Brain pericyte (primary cell): ENCODE data around the gene ZCCHC7.
"Not testable (repeated sequence)": the region's sequence is repeated elsewhere in the genome, so short reads cannot be mapped to it uniquely, and the experiment has no call there.

Source experiments
- DNase-seq: peaks from one replicate; pipeline ENCODE4 v3.0.0-alpha.2; 2012; ENCODE audit warnings: low read depth, low spot score

Gene ZCCHC7

DNA sequence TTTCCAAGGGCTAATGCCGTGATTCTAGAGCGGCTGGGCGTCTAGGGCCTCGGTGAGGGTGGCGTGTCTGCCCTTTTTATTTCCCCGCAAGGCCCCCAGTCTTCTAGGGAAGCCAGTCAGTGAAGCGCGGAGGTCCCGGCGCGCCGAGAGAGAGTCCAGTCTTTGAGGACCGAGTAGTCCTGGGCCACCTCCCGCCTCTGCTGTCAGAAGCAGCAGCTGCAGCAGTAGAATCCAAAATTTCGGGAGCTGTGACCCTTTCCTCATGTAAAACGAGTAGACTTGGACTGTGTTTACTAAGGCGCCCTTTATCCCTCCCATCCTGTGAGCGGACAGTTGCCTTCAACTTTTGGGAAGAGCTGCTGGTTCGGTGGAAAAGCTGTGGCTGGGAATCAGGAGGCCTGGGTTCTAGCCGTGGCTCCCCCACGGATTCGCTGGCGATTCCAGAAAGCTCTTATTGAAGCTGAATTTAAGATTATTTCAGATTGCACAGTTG is 515 bp downstream of the ZCCHC7 start:
- not testable (repeated sequence) for DNase-seq

DNA sequence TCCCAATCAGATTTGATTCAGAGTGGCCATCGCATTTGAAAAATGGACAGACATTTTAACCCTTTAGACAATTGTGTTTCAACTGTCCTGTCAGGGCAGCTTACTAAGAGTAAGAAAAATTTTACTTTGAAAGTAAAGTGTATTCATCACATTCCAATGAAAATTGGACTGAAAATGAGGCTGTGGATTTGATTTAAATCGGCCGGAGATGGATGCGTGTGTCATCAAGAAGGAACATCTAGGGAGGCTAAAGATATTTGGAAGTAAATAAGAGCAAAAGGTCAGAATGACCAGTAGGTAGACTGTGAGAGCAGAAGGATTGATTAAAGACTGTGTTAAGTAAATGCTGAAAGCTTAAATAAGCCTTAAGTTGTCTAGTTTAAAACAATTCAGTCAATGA is 1.5 kb downstream of the ZCCHC7 start:
- DNase-seq, result no peak

DNA sequence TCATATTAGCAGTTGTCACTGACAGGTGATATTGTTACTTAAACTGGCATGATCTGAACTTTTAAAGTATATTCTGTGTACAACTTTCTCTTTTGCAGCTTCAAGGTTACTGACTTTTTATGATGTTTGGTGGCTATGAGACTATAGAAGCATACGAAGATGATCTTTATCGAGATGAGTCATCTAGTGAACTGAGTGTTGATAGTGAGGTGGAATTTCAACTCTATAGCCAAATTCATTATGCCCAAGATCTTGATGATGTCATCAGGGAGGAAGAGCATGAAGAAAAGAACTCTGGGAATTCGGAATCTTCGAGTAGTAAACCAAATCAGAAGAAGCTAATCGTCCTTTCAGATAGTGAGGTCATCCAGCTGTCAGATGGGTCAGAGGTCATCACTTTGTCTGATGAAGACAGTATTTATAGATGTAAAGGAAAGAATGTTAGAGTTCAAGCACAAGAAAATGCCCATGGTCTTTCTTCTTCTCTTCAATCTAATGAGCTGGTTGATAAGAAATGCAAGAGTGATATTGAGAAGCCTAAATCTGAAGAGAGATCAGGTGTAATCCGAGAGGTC is 5.9 kb downstream of the ZCCHC7 start:
- DNase-seq, result no peak

DNA sequence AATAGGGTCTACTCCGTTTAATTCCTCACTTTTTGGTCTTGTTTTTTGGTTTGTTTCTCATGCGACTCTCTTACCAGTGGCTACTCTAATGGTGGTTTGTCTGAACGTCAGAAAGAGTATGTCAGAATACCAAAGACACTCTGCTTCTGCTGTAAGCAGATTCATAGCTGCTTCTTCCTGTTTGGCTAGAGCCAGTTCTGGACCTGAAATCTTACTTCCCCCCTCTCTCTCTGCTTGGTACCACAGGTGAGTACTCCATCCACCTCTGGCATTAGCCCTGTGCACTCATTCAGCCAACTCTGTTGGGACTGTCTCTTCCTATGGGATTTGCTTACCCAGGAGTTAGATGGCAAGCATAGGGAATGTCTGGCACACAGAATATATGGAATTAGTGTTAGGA is 6.6 kb downstream of the ZCCHC7 start:
- no peak for DNase-seq

DNA sequence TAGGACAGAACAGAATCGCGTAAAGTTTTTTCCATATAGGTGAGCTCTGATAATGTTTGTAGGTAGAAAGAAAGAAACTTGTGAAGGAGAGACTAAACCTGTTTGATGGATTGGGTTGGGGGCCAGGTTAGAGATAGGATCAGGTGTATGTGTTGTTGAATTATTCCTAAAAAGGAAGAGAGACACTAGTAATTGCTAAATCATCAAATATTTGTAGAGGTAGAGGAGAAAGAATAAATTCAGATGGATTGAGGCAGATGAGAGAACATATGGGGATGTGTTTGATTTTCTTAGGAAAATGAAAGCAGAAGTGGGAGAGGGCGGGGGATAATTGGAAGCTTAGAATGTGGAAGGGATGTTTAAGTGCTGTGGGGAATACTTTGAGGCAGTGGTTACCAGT is 7.7 kb downstream of the ZCCHC7 start:
- DNase-seq, result no peak

DNA sequence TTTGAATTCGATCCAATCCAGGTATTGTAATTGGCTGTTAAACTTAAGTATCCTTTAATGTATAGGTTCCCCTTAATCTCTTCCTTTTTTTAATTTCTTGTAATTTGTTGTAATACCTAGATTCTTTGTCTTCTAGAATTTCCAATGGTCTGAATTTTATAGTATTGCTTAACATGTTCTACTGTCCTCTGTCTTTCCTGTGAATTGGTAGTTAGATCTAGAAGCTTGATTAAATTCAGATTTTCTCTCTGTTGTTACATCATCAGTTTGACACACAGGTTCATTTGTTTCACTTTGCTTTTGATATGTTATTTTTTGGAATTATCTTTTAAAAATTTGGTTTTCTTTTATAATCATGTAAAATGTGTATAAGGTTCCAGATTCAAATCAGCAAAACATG is 13.8 kb downstream of the ZCCHC7 start:
- DNase-seq, result no peak

DNA sequence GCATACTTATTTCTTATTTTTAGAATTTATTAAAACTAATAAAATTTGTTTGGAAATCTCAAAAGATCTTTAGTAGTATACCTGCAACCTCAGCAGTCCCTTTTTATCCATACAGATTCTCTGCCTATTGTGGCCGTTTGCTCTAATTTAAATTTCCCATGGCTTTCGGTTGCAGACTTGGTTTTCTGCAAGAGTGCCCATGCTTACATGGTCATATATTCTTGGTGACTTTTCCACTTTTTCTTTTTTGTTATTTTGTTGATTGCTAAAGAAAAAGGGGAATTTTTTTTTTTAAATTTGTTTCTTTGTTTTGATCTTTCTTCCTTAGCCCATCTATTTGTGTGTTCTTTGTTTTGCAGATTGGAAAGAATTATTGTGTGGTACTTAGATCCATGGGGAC is 20.6 kb downstream of the ZCCHC7 start:
- DNase-seq, result no peak

DNA sequence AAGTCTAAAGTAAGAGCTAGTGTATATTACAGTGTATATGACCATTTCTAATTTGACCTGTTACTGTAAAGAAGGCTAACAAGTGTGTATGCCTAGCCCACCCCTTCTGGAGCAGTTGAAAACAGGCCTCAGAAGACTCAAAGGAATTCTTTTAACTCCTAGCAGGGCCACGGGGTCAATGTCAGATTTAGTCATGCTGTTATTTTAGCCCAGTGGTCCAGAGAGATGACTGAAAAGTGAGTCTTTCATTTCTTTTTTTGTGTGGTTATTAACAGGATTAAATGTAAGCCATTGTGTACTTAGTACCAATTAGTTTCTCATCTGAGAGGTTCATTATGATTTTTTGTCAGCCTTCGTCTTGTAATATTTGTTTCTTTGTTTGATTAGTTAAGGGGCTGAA is 24.4 kb downstream of the ZCCHC7 start:
- no peak for DNase-seq

DNA sequence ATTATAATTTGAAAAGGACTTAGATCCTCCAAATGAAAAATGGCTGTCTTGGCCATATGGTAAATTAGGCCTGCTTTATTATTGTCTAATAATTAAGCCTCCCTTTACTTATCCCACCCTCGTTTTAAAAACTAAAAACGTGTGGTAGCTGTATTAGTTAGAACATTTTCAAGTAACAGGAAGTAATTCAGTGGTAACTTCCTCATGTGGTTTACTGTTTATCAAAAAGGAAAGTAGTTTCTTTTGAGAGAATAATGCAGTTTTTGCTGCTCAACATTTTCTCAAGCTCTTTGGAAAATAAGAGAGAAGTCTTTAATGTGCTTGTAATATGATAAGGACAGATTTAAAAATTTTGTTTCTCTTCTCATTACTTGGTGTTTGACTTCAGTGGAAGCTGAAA is 26.0 kb downstream of the ZCCHC7 start:
- DNase-seq, result no peak

DNA sequence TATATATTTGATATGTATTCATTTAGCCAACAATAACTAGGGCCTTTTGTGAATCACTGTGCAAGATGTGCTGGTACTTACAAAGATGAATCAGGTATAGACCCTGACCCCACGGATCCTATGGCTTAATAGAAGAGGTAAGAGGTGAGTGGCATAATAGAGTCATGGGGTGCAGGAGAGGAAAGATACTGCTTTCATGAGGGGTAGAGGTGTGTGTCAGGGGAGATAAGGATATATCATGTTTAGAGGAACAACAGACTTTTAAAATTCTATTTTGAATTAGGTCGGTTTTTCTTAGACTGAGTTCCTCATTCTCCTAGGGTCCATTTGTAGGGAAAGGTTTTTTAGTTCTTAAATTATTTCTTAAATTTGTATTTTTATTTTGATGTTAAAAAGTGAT is 27.8 kb downstream of the ZCCHC7 start:
- no peak for DNase-seq

DNA sequence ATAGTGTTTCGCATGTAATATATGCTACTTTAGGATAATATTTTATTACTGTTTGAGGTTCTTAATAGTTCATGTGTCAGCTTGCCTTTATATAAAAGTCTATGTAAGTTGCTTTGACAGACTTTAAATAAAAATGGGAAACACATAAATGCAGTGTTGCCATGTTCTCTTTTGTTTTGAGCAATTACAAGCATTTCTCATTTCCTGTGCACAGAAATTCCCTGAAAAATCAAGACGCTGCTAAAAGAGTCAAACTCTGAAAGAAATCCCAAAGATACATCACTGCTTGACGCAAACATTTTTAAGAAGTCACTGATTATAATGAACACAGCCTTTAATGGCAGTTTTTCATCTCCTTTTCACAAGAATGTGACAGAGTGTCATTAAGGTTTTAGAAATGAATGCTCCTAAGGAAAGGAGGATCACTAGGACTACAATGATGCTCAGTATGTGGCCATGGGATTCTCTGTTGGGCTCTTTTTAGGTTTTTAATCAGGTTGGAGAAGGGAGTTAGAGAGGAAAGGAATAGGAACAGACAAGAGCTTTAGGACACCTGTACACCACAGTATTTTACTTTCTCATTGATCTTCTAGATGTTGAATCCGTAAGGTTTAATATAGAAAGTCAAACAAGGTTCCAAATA is 29.4 kb downstream of the ZCCHC7 start:
- no peak for DNase-seq

DNA sequence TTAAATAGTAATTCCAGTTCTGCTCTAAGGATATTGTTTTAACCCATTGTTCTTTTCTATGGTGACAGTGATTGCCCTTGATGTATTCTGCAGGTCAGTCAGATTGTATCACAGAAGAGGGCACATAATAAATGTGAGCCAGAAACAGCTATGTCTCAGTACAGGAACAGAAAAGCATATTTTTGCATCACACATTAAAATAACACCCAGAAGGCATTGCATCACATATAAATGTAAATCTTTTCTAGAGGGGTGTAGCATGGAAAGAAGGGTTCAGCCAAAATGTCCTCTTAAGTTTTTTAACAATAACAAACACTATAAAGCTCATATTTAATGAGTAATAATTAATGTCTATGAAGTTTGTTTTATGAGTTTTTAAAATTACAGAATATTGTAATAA is 30.0 kb downstream of the ZCCHC7 start:
- DNase-seq, result no peak

DNA sequence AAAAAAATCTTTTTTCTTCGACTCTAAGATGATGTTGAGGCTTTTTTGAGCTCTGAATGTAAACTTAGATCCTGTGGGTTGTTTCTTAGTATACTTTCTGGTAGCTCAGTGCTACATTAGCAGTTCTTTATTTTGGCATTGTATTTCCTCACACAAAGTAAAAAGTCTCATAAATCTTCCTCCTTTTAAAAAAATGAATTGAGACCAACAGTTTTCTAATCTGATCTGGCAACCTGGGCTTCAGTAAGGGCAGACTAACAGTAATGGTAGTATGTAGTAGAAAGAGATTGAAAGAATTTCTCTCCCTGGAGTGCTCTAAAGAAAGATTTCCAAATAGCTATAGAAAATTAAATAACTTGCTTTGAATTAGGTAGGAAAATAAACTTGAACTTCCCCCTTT is 31.4 kb downstream of the ZCCHC7 start:
- no peak for DNase-seq

DNA sequence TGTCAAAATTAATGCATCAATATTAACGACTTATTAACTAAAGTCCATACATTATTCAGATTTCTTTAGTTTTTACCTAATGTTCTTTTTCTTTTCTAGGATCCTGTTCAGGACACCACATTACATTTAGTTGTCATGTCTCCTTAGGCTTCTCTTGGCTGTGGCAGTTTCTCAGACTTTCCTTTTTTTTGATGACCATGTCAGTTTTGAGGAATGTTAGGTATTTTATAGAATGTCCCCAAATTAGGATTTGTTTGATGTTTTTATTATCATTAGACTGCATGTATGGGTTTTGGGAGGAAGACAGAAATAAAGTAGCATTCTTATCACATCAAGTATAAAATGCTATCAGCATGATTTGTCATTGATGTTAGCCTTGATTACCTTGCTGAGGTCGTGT is 32.0 kb downstream of the ZCCHC7 start:
- DNase-seq, result no peak

DNA sequence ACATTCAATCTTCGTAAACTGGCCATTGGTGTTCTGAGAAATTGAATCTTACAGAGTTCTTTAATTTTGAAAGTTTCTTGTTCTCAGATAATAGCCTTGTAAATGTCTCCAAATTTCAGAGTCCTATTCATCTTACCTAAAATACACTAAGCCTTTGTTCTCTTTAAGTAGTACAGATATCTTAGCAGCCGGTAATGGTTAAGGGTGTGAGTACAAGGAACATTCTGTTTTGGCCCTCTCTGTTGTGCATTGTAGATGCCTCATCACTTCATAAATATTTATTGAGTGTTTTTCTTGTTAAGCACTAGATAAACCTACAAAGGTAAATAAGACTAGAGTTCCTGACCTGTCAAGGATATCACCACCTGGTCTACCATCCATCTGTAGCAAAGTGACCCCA is 35.2 kb downstream of the ZCCHC7 start:
- no peak for DNase-seq

DNA sequence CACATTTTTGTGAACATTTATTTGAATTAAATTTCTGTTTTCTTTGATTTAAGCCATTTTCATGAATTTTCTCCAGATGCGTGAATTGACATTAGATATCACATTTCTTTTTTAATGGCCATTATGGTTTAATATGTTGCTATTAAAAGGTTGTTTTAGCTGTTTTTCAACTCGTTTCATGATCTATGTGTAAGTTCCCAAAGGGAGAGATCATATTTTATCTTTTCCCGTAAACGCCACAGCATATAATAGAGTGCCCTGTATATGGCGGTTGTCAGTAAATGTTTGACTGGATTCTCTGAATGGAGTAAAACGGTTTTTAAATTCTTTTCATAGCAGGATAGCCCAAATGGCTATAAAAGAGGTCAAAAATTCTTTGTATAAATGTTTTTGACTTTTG is 35.8 kb downstream of the ZCCHC7 start:
- DNase-seq, result no peak

DNA sequence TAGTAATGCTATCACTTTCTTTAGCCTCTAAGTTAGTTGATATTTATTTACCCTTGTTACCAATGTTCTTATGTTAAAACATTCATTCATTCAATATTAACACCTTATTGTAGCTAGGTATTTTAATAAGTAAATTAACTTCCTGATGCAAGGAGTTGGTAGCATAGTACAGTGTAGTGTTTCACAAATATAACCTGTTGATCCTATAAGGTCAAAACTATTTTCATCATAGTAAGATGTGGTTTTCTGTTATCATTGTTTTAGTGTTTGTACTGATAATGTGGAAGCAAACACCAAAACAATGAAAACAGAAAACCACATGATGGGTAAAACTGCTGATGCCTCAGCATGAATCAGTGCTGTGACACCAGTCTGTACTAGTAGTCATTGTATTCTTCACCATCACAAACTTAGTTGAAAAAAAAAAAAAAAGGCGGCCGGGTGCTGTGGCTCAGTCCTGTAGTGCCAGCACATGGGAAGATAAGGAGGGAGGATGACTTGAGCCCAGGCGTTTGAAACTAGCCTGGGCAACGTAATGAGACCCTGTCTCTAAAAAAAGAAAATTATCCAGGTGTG is 36.5 kb downstream of the ZCCHC7 start:
- DNase-seq, result no peak

DNA sequence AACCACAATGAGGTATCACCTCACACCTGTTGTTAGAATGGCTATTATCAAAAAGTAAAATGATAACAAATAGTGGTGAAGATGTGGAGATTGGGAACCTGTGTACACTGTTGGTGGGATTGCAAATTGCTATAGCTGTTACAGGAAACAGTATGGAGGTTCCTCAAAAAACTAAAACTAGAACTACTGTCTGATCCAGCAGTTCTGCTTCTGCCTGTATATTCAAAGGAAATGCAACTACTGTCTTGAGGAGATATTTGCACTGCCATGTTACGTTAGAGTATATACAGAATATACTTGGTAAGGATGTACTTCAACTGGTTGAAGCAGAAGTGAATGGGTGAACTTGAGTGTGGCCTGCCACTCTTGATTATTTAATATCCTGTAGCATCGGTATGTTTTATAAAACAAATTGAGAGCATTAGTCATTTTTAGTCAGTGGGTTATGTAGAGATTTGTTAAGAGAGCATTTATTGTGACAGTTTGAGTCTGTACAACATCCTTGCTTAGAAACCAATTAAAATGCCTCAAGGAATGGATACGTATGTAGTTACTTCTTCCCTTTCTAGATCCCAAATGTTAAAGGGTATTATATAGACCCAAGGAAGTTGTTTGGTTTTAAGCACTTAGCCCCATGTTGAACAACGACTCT is 37.5 kb downstream of the ZCCHC7 start:
- DNase-seq, result no peak

DNA sequence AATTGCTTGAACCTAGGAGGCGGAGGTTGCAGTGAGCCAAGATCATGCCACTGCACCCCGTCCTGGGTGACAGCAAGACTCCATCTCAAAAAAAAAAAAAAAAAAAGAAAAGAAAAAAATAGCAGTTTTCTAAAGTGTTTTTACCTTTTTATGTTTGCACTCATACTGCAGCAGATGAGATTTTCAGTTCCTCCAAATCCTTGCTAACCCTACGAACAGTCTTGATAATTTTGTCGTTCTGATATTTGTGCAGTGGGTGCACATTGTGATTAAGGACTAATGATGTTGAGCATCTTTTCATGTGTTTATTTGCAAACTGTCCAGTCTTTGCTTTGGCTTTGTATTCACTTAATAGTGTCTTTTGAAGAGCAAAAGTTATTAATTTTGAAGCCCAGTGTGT is 42.9 kb downstream of the ZCCHC7 start:
- no peak for DNase-seq

DNA sequence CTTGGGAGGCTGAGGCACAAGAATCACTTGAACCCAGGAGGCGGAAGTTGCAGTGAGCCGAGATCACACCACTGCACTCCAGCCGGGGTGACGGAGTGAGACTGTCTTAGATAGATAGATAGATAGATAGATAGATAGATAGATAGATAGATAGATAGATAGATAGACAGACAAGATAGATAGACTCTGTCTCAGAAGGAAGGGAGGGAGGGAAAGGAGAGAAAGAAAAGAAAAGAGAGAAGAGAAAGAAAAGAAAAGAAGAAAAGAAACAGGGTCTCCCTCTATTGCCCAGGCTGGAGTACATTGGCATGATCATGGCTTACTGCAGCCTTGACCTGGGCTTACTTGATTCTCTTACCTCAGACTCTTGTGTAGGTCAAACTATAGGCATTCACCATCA is 44.0 kb downstream of the ZCCHC7 start:
- not testable (repeated sequence) for DNase-seq

DNA sequence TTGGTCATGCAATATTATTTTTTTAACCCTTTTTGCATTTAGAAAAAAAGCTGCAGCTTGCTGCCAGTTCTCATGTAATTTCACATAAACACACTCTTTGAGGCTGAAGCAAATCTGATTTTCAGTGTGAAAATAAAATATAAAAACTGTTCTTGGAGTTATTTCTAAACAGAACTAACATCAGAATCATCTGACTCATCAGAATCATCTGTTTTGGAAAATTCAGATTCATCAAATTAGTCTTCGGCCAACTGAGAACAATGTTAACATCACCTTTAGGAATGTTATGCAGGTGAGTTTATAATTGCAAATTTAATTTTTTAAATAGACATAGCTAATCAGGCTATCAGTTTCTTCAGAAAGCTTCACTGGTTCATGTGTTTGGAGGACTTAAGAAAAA is 45.3 kb downstream of the ZCCHC7 start:
- DNase-seq, result no peak

DNA sequence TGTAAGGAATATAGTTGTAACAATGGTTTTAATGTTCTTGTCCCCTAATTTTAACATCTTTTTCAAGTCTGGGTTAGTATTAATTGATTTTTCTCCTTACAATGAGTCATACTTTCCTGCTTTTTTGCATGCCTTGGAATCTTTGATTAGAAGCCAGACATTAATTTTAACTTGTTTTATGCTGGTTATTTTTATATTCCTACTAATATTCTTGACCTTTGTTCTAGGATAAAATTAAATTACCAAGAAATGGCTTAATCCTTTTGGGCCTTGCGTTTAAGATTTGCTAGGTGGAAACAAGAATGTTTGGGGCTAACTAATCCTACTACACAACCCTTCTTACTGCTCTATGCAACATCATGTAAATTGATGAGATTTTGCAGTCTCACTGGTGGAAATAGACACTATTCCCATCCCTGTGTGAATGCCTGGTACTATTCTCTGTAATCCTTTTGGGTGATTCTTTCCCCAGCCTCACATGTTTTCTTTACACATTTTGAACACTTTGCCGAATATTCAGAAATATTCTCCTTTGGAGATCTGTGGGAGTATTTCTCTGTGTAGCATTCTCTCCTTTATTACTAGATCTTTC is 47.2 kb downstream of the ZCCHC7 start:
- DNase-seq, result no peak

DNA sequence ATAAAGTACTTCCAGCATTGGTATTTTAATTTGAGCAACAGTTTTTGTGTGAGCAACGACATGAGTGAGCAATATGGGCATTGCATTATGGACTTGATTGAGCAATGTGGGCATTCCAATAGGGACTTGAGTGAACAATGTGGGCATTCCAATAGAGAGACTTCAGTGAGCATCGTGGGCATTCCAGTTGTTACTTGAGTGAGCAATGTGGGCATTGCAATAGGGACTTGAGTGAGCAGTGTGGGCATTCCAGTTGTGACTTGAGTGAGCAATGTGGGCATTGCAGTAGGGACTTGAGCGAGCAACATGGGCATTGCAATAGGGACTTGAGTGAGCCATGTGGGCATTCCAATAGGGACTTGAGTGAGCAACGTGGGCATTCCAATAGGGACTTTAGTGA is 52.2 kb downstream of the ZCCHC7 start:
- no peak for DNase-seq
